Neutrophil (primary cell): ENCODE measurements around the gene PPHLN1.

Source experiments
- H3K27ac ChIP-seq: fragments of 200-600 bp; sonication (generic); 2 replicates; pipeline ENCODE4 v1.5.1; 2016; ENCODE audit warnings: mild to moderate bottlenecking, moderate library complexity
- H3K27me3 ChIP-seq: fragments of 200-600 bp; sonication (generic); 2 replicates; pipeline ENCODE4 v1.6.0; 2016; ENCODE audit warnings: mild to moderate bottlenecking
- H3K36me3 ChIP-seq: fragments of 200-600 bp; sonication (generic); 2 replicates; pipeline ENCODE4 v1.5.1; 2017
- H3K4me1 ChIP-seq, 2 experiments: fragments of 200-600 bp in 1 of 2; sonication (generic) in 1 of 2; 1 replicate in 1 of 2; 2 replicates in 1 of 2; pipeline versions ENCODE4 v1.5.1 to v1.6.1; 2013 to 2016; ENCODE audit warnings: low read depth in 1 of 2, low read length in 1 of 2, mild to moderate bottlenecking in 1 of 2, moderate library complexity in 1 of 2; ENCODE audit not compliant: control insufficient read depth in 1 of 2, insufficient read depth in 1 of 2
- H3K4me3 ChIP-seq, 2 experiments: fragments of 200-600 bp in 1 of 2; sonication (generic) in 1 of 2; 1 replicate in 1 of 2; 2 replicates in 1 of 2; pipeline ENCODE4 v1.5.1; 2013 to 2016; ENCODE audit warnings: low read depth in 1 of 2, low read length in 1 of 2, mild to moderate bottlenecking in 1 of 2, moderate library complexity in 1 of 2
- H3K9me3 ChIP-seq: fragments of 200-600 bp; sonication (generic); 2 replicates; pipeline ENCODE4 v1.5.1; 2016
- TF ChIP-seq, protein P1 (sequence below): fragments of 200-600 bp; sonication (generic); IDR thresholded peaks from 2 replicates; pipeline ENCODE4 v1.5.1; 2016; ENCODE audit warnings: antibody characterized with exemption

Gene PPHLN1, protein sequence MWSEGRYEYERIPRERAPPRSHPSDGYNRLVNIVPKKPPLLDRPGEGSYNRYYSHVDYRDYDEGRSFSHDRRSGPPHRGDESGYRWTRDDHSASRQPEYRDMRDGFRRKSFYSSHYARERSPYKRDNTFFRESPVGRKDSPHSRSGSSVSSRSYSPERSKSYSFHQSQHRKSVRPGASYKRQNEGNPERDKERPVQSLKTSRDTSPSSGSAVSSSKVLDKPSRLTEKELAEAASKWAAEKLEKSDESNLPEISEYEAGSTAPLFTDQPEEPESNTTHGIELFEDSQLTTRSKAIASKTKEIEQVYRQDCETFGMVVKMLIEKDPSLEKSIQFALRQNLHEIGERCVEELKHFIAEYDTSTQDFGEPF

GRCh38 chr12:42325653-42326474, at the start of gene PPHLN1, which contains the start of gene ZCRB1:
Gene PPHLN1, plus strand, starts transcription at chr12:42326167. Its CDS starts 9,736 bp downstream, at chr12:42335903.
Gene ZCRB1, minus strand, starts transcription at chr12:42326094. Its CDS starts 1,992 bp downstream, at chr12:42324102.
- Histone ChIP-seq H3K36me3 (no peaks in the 10 kb centered on the region), H3K27me3 (no peaks in the 10 kb centered on the region), H3K4me3 (peak within 1 kb of the TSS; percentile 72 to 82), H3K27ac (peak within 1 kb of the TSS; percentile 83), H3K4me1 (peaks cover 30 to 34% of the 10 kb centered on the region in 2 experiments), H3K9me3 (no peaks in the 10 kb centered on the region)
- TF ChIP-seq, protein P1, sequence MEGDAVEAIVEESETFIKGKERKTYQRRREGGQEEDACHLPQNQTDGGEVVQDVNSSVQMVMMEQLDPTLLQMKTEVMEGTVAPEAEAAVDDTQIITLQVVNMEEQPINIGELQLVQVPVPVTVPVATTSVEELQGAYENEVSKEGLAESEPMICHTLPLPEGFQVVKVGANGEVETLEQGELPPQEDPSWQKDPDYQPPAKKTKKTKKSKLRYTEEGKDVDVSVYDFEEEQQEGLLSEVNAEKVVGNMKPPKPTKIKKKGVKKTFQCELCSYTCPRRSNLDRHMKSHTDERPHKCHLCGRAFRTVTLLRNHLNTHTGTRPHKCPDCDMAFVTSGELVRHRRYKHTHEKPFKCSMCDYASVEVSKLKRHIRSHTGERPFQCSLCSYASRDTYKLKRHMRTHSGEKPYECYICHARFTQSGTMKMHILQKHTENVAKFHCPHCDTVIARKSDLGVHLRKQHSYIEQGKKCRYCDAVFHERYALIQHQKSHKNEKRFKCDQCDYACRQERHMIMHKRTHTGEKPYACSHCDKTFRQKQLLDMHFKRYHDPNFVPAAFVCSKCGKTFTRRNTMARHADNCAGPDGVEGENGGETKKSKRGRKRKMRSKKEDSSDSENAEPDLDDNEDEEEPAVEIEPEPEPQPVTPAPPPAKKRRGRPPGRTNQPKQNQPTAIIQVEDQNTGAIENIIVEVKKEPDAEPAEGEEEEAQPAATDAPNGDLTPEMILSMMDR = no peak

DNA sequence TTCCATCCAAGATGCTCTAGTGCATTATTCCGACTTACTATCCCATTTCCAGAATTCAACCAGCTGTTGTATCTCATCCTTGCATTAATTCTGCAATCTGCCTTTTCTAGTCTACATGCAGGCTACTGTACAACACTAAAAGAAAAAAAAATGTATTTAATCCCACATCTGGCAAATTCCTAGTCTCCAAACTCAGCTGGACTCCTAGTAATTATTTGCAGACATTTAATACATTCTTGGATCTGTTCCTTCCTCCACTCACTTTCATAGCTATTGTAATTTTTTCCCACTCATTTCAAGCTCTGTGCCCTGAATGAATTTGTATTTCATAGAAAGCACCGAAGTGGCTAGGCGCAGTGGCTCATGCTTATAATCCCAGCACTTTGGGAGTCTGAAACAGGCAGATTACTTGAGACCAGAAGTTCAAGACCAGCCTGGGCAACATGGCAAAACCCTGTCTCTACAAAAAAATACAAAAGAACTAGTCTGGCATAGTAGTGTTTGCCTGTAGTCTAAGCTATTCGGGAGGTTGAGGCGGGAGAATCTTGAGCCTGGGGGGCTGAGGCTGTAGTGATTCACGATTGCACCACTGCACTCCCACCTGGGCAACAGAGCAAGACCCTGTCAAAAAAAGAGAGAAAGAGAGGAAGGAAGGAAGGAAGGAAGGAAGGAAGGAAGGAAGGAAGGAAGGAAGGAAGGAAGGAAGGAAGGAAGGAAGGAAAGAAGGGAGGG, 48.4 kb upstream of the PPHLN1 start:
- peaks cover 6% of the 10 kb centered on the region for H3K27me3 ChIP-seq
- H3K36me3 ChIP-seq = no peaks in the 10 kb centered on the region
- H3K9me3 ChIP-seq = no peaks in the 10 kb centered on the region
- TF ChIP-seq, protein P1 = no peak
- no peak overlapping the region for H3K27ac ChIP-seq
- no peak overlapping the region for H3K4me3 ChIP-seq
- no peaks in the 10 kb centered on the region for H3K4me1 ChIP-seq

DNA sequence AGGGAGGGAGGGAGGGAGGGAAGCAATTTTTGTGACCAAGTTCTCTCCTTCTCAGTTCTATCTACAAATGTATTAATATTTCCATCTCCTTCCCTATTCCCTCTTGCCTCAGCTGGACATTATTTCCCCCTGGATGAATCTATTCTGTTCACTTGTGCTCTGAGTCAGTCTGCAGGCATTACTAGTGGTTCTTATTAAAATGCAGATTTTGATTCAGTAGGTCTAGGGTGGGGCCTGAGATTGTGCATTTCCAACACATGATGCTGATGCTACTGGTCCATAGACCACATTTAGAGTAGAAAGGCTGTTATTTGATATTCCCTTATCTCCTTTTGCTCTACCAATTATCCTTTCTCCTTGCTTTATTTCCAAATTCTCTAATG, 47.8 kb upstream of the PPHLN1 start:
- Histone ChIP-seq H3K4me3 (no peak overlapping the region), H3K9me3 (no peaks in the 10 kb centered on the region), H3K4me1 (no peaks in the 10 kb centered on the region), H3K27ac (no peak overlapping the region), H3K27me3 (peaks cover 5% of the 10 kb centered on the region), H3K36me3 (no peaks in the 10 kb centered on the region)
- TF ChIP-seq, protein P1 = no peak

DNA sequence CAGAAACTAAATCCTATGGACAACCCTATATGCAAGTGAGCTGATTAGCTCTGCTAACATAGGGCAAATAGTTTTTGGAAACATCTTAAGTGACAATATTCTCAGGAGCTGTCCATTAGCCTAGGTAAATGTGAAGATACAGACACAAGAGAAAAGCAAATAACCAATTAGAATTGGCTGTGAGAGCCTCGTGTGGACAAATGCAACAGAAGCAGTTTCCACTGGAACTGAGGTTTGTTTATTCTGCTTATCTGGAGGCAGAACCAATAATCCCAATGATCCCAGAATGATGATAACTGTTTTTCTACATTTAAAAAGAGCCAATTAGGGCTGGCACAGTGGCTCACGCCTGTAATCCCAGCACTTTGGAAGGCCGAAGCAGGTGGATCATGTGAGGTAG, 44.7 kb upstream of the PPHLN1 start:
- Histone ChIP-seq H3K36me3 (no peaks in the 10 kb centered on the region), H3K27me3 (peaks cover 5% of the 10 kb centered on the region), H3K27ac (no peak overlapping the region), H3K9me3 (no peaks in the 10 kb centered on the region), H3K4me1 (no peaks in the 10 kb centered on the region), H3K4me3 (no peak overlapping the region)
- TF ChIP-seq, protein P1 = no peak

- H3K27me3 ChIP-seq = peaks cover 5% of the 10 kb centered on the region
- no peaks in the 10 kb centered on the region for H3K9me3 ChIP-seq
- no peak overlapping the region for H3K4me3 ChIP-seq
- no peaks in the 10 kb centered on the region for H3K4me1 ChIP-seq
- TF ChIP-seq, protein P1 = no peak
- H3K36me3 ChIP-seq = no peaks in the 10 kb centered on the region
- no peak overlapping the region for H3K27ac ChIP-seq
Measured at GRCh38 chr12:42281844-42282243, 44.1 kb upstream of the PPHLN1 start.
